H1 (cell line): ENCODE data around the gene UGT2B11.

Experiments used
- GTF2F1 ChIP-seq: IDR thresholded peaks from 2 replicates; pipeline ENCODE4 v1.6.1; 2012; ENCODE audit warnings: low read depth, low read length, improper control_type of control experiment, borderline replicate concordance
- POLR2A ChIP-seq, 2 experiments: IDR thresholded peaks; 1 replicate in 1 of 2; 2 replicates in 1 of 2; pipeline ENCODE4 v1.6.1; 2011; ENCODE audit warnings: low read depth in 2 of 2, low read length in 2 of 2, mild to moderate bottlenecking in 2 of 2; ENCODE audit errors: control extremely low read depth in 1 of 2
- POLR2AphosphoS5 ChIP-seq: IDR thresholded peaks from 2 replicates; pipeline ENCODE4 v1.6.1; 2011; ENCODE audit warnings: low read depth, low read length
- RXRA ChIP-seq: IDR thresholded peaks from 2 replicates; pipeline ENCODE4 v1.6.1; 2011; ENCODE audit warnings: low read depth, mild to moderate bottlenecking, low read length, moderate library complexity; ENCODE audit not compliant: insufficient read depth
- SAP30 ChIP-seq: fragments of 300-600 bp; sonication (generic); IDR thresholded peaks from 2 replicates; pipeline ENCODE4 v1.7.1; 2012; ENCODE audit warnings: low read length, moderate library complexity, mild to moderate bottlenecking, inconsistent platforms; ENCODE audit not compliant: insufficient read depth, insufficient replicate concordance
- SP4 ChIP-seq: IDR thresholded peaks from 2 replicates; pipeline ENCODE4 v1.6.1; 2012; ENCODE audit warnings: low read length, inconsistent platforms
- TEAD4 ChIP-seq: IDR thresholded peaks from 2 replicates; pipeline ENCODE4 v1.6.1; 2012; ENCODE audit warnings: low read depth, low read length, inconsistent platforms, mixed read lengths
- TF ChIP-seq, protein P1 (sequence below), 3 experiments: IDR thresholded peaks; 1 replicate in 2 of 3; 2 replicates in 1 of 3; pipeline versions ENCODE4 v1.5.1 to v1.6.1; 2011; ENCODE audit warnings: low read length in 3 of 3, mild to moderate bottlenecking in 3 of 3, inconsistent platforms in 2 of 3, low read depth in 1 of 3, moderate library complexity in 1 of 3; ENCODE audit not compliant: insufficient read depth in 1 of 3; ENCODE audit errors: control extremely low read depth in 1 of 3

DNA sequence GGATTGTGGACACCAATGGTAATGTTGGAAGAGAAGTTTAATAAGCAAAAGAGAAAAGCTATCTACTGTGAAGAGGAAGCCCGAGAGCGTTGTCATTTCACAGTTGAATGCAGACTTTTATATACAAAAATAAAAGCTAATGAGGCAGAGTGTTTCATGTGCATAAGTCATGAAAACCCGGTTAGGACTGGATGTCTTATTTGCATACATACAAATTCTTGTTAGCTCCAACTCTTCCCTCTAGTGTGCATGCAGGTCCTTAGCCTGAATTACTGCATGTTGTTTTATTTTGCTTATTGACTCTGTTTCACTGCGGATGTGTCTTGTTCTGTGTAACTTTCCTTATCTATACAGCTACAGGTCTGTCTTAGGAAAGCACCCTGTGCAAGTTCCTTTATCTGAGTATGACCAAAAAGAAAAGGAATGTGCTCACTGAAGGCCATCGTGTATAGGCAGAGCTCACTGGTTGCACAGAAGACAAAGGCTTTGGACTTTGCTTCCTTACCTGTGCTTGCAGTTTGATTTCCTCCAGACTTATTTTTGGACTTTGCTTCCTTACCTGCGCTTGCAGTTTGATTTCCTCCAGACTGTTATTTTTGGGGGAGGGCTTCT is 25.1 kb upstream of the UGT2B11 start:
- TF ChIP-seq, protein P1, sequence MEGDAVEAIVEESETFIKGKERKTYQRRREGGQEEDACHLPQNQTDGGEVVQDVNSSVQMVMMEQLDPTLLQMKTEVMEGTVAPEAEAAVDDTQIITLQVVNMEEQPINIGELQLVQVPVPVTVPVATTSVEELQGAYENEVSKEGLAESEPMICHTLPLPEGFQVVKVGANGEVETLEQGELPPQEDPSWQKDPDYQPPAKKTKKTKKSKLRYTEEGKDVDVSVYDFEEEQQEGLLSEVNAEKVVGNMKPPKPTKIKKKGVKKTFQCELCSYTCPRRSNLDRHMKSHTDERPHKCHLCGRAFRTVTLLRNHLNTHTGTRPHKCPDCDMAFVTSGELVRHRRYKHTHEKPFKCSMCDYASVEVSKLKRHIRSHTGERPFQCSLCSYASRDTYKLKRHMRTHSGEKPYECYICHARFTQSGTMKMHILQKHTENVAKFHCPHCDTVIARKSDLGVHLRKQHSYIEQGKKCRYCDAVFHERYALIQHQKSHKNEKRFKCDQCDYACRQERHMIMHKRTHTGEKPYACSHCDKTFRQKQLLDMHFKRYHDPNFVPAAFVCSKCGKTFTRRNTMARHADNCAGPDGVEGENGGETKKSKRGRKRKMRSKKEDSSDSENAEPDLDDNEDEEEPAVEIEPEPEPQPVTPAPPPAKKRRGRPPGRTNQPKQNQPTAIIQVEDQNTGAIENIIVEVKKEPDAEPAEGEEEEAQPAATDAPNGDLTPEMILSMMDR (IDR thresholded peaks at IDR 0.05; ENCODE audit: control extremely low read depth in 1 of 3, insufficient read depth in 1 of 3, low read depth in 1 of 3, low read length in 3 of 3): no peak
- TF ChIP-seq TEAD4 (no peak), SP4 (no peak), POLR2AphosphoS5 (no peak), GTF2F1 (no peak), RXRA (no peak), POLR2A (IDR thresholded peaks at IDR 0.05; ENCODE audit: control extremely low read depth in 1 of 2, low read depth in 2 of 2, low read length in 2 of 2) (no peak), SAP30 (no peak)
